Glutamatergic neuron (in vitro differentiated cells): Measurements from ENCODE around the gene CEMIP2. TPM values are rescaled to one million over a fixed set of nuclear protein-coding genes. Genes with fewer than 3 reads are reported as not detected.

Experiments used
- DNase-seq: peaks from one replicate; pipeline ENCODE4 v3.0.0; 2022
- H3K27ac Mint-ChIP-seq: one replicate; pipeline ENCODE4 v1.8.0; 2020; ENCODE audit warnings: mild to moderate bottlenecking, mixed read lengths, inconsistent platforms; ENCODE audit not compliant: unreplicated experiment
- H3K27me3 Mint-ChIP-seq: one replicate; pipeline ENCODE4 v1.8.0; 2020; ENCODE audit warnings: mild to moderate bottlenecking, moderate library complexity, mixed read lengths, inconsistent platforms; ENCODE audit not compliant: unreplicated experiment
- H3K36me3 Mint-ChIP-seq: one replicate; pipeline ENCODE4 v1.8.0; 2020; ENCODE audit warnings: mild to moderate bottlenecking, mixed read lengths, inconsistent platforms; ENCODE audit not compliant: unreplicated experiment
- H3K4me1 Mint-ChIP-seq: one replicate; pipeline ENCODE4 v1.8.0; 2020; ENCODE audit warnings: mild to moderate bottlenecking, low read depth, mixed read lengths, inconsistent platforms; ENCODE audit not compliant: unreplicated experiment
- H3K4me3 Mint-ChIP-seq: one replicate; pipeline ENCODE4 v1.8.0; 2020; ENCODE audit warnings: mild to moderate bottlenecking, mixed read lengths, inconsistent platforms; ENCODE audit not compliant: unreplicated experiment
- H3K9me3 Mint-ChIP-seq: one replicate; pipeline ENCODE4 v1.8.0; 2020; ENCODE audit warnings: mild to moderate bottlenecking, moderate library complexity, mixed read lengths, inconsistent platforms; ENCODE audit not compliant: unreplicated experiment
- total RNA-seq: library from RNA; stranded (reverse); fragmentation: NEBNext Ultra II Directional; extraction: Animal tissue kit (Norgen Biotek cat#: 25700); gene quantifications from one replicate; pipeline ENCODE4 v1.2.1, GENCODE V29; 2021; ENCODE audit not compliant: unreplicated experiment
- TF ChIP-seq, protein P1 (sequence below): fragments of 200-600 bp; sonication (generic); IDR thresholded peaks from one replicate; pipeline ENCODE4 v1.5.0; 2021; ENCODE audit not compliant: partially characterized antibody, unreplicated experiment

The CEMIP2 gene
- total RNA-seq, 1 donor from 2014 or later = 122 TPM

DNA sequence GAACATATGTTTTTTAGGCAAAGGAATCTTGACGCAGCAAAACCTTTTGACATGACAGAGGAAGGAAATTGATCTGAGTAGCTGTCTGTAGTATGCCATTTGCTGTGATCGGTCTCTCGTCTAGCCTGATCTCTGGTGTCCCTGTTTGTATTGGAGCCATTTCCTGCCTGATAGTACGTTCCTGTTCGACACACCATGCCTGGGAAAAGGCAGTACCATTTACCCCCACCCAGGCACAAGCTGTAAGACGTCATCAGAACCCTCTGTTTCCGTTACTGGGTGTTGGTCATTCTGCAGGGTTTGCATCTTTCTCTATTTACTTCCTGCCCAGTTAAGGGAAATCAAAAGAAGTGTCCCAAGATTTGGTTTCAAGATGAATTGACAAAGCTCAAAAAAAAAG lies 129.7 kb downstream of the CEMIP2 start:
- Mint-ChIP-seq H3K4me3 (no peak overlapping the region), H3K27me3 (no peaks in the 10 kb centered on the region), H3K9me3 (no peaks in the 10 kb centered on the region), H3K4me1 (no peaks in the 10 kb centered on the region), H3K27ac (no peak overlapping the region), H3K36me3 (no peaks in the 10 kb centered on the region)
- DNase-seq = no peak
- TF ChIP-seq, protein P1, sequence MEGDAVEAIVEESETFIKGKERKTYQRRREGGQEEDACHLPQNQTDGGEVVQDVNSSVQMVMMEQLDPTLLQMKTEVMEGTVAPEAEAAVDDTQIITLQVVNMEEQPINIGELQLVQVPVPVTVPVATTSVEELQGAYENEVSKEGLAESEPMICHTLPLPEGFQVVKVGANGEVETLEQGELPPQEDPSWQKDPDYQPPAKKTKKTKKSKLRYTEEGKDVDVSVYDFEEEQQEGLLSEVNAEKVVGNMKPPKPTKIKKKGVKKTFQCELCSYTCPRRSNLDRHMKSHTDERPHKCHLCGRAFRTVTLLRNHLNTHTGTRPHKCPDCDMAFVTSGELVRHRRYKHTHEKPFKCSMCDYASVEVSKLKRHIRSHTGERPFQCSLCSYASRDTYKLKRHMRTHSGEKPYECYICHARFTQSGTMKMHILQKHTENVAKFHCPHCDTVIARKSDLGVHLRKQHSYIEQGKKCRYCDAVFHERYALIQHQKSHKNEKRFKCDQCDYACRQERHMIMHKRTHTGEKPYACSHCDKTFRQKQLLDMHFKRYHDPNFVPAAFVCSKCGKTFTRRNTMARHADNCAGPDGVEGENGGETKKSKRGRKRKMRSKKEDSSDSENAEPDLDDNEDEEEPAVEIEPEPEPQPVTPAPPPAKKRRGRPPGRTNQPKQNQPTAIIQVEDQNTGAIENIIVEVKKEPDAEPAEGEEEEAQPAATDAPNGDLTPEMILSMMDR = no peak

DNA sequence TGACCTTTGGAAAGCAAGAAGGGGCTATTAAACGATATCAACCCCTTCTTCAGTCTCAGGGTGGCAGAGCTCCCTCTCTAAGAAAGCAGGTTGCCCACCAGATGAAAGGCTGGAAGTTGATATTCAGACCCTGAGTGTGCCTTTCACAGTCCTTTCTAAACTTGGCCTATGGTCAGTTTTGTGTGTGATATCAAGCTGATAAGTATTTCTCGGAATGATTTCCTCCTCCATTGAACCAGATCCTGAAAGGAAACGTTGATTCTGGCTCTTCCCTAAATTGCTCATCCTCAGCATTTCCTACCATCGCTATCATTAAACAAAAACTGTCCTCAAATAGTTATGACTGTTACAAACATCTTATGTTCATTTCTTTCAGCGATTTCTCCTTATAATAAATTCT lies 130.4 kb downstream of the CEMIP2 start:
- Mint-ChIP-seq H3K27ac (no peak overlapping the region), H3K9me3 (no peaks in the 10 kb centered on the region), H3K4me1 (no peaks in the 10 kb centered on the region), H3K4me3 (no peak overlapping the region), H3K36me3 (no peaks in the 10 kb centered on the region), H3K27me3 (no peaks in the 10 kb centered on the region)
- TF ChIP-seq, protein P1 = no peak
- DNase-seq = no peak

DNA sequence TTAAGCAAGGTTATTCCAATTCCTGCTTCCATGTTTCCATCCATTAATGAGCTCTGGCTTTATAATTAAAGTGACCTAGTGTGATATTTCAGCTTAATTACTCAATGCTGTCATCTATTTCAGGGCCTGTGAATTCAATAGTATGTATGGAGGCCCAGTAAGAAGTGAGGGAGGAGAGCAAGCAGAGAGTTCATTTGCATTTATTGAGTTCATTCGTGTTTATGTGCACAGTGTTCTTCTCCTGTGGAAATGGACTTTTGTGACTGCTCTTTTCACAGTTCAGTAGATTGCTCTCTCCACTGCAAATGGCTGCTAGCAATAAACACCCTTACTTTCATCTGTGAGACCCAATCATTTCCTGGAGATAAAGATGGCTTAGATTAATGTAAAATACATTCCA lies 130.9 kb downstream of the CEMIP2 start:
- H3K27me3 Mint-ChIP-seq = no peaks in the 10 kb centered on the region

GRCh38 chr9:71636143-71636839 lies 132.0 kb downstream of the CEMIP2 start:
- Mint-ChIP-seq H3K27ac (no peak overlapping the region), H3K9me3 (no peaks in the 10 kb centered on the region), H3K4me1 (no peaks in the 10 kb centered on the region), H3K27me3 (no peaks in the 10 kb centered on the region), H3K4me3 (no peak overlapping the region), H3K36me3 (no peaks in the 10 kb centered on the region)
- TF ChIP-seq, protein P1 = no peak
- DNase-seq = no peak

More for the DNA sequence above, 130.9 kb downstream of the CEMIP2 start:
- no peaks in the 10 kb centered on the region for H3K4me1 Mint-ChIP-seq
- DNase-seq = no peak
- no peaks in the 10 kb centered on the region for H3K36me3 Mint-ChIP-seq
- no peaks in the 10 kb centered on the region for H3K9me3 Mint-ChIP-seq
- no peak overlapping the region for H3K27ac Mint-ChIP-seq
- H3K4me3 Mint-ChIP-seq = no peak overlapping the region
- TF ChIP-seq, protein P1 = no peak

DNA sequence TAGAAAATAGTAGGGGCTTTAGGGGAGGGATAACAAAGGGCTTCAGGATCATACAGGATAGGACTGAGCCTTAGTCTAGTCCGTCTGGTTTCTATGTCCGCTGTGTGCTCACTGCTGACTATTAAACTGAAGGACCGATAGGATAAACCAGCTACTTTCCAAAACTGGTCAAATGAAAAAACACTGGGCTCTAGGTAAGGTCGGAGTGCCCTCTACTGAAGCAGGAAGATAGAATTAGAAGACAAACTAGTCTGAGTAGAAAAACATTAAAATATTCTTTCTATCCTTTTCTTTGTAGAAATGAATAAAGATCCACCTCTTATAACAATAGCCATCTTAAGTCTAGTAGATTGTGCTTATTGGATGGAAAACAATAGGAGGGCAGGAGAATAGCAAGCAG lies 133.6 kb downstream of the CEMIP2 start:
- Mint-ChIP-seq H3K36me3 (no peaks in the 10 kb centered on the region), H3K27me3 (no peaks in the 10 kb centered on the region), H3K4me1 (no peaks in the 10 kb centered on the region), H3K27ac (no peak overlapping the region), H3K9me3 (no peaks in the 10 kb centered on the region), H3K4me3 (no peak overlapping the region)
- DNase-seq = no peak
- TF ChIP-seq, protein P1 = no peak

Other genes with a start within 250 kb of the CEMIP2 start
- gene ABHD17B, start 142.7 kb upstream of the CEMIP2 start, total RNA-seq = 41.2 TPM
- 11.1 TPM for gene C9orf85, start 143.1 kb upstream of the CEMIP2 start, total RNA-seq